Right kidney (tissue), 1 donor: ENCODE measurements around the gene SFSWAP.
"Not testable (repeated sequence)": the region's sequence is repeated elsewhere in the genome, so short reads cannot be mapped to it uniquely, and the experiment has no call there.

Experiments used
- DNase-seq: peaks from one replicate; pipeline ENCODE4 v3.0.0-alpha.2; 2016

The SFSWAP gene

GRCh38 chr12:131678389-131679181 is 32.3 kb upstream of the SFSWAP start:
- not testable (repeated sequence) for DNase-seq

DNA sequence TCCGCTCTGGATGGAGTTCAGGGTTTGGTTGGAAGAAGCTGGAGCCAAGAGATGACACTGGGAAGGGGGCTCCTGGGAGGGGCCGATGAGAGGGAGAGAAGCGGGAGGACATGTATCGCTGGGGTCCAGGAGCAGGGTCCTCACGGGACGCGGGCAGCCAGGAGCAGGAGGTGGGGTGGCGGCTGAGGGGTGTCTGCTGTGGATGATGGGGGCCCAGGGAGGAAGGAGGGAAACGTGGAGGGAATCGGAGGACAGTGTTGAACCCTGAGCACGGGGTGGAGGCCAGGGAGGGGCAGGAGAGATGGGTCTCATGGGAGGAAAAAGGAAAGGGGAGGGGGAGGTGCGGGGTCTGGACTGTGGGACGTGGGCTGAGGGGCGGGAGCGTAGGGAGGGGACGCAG is 31.7 kb upstream of the SFSWAP start:
- DNase-seq: not testable (repeated sequence)

GRCh38 chr12:131679816-131680215 is 31.1 kb upstream of the SFSWAP start:
- not testable (repeated sequence) for DNase-seq

GRCh38 chr12:131680392-131681256 is 30.3 kb upstream of the SFSWAP start:
- not testable (repeated sequence) for DNase-seq

DNA sequence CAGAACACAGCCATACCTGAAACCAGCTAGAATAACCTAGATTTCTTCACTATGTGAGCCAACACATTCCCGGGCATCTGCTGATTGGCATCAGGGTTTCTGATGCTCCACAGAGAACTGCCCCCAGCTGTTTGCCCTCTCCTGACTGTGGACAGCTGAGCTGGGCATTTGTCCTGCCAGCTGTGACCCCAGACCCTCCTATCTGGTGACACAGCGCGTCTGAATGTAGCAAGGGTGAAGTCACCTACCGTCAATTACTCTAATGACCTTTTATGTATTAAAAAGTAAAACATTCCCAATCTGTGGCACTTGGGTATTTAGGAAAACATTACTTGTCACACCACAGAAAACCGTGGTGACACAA is 29.7 kb upstream of the SFSWAP start:
- DNase-seq: no peak

DNA sequence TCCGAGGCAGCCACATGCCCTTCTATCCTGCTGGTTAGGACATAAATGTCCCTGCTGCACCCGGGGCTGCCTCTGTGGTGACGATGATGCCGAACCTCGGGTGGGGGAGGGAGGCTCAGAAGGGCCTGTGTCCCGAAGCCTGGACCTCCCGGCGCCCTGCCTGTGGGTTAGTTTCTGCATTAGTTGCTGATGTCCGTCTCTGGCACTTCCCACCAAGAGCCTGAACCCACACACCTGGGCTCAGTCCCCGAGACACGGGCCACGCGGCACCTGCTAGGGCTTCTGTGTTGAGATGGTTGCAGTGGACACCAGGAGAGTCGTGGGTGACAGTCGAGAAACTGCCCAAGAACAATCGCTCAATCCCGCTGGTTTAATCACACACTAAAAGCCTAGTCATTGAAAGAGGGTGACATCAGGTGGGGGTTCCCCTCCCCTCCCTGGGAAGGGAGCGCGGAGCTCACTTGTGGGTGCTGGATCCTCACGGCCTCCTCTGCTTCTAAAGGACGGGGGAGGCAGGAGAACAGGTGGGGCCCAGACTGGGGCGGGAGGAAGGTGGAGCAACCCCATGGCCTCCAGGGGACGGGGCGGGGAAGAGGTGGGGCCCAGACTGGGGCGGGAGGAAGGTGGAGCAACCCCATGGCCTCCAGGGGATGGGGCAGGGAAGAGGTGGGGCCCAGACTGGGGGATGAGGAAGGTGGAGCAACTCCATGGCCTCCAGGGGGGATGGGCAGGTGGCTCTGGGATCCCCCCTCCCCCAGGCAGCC is 29.0 kb upstream of the SFSWAP start:
- not testable (repeated sequence) for DNase-seq

- no peak for DNase-seq
Observed at GRCh38 chr12:131682510-131682895, 28.4 kb upstream of the SFSWAP start.

DNA sequence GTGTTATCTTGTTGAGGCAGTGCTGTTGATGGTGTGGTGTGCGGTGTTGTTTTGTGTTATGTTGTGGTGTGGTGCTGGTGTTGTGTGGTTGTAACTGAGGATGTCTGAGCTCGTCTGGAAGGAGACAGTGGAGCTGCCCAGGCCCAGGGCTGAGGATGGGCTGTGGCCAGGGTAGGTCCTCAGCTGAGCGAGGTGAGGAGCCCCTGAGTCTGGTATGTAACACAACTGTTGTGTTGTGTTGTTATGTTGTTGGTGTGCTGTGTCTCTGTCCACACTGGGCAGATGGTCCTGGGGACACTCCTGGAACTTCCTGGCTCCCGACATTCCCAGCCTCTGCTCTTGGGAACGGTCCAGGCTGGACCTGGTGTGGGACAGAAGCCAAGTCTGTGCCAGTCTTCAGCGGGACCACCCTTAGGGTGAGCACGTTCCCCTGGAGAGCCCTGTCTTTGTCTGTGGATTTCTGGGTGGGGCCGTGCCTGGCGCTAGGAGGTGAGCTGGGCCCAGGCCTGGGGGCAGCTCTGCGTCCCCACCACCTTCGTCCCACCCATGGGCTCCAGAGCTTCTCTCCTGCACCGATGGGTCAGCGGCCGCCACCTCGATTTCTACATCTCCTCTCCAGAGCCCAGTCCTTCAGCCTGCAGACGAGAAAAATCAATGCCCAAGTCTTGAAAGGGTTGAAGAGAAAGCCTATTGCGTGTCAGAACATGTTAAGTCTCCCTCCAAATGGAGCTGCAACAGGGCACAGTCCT is 27.4 kb upstream of the SFSWAP start:
- no peak for DNase-seq

DNA sequence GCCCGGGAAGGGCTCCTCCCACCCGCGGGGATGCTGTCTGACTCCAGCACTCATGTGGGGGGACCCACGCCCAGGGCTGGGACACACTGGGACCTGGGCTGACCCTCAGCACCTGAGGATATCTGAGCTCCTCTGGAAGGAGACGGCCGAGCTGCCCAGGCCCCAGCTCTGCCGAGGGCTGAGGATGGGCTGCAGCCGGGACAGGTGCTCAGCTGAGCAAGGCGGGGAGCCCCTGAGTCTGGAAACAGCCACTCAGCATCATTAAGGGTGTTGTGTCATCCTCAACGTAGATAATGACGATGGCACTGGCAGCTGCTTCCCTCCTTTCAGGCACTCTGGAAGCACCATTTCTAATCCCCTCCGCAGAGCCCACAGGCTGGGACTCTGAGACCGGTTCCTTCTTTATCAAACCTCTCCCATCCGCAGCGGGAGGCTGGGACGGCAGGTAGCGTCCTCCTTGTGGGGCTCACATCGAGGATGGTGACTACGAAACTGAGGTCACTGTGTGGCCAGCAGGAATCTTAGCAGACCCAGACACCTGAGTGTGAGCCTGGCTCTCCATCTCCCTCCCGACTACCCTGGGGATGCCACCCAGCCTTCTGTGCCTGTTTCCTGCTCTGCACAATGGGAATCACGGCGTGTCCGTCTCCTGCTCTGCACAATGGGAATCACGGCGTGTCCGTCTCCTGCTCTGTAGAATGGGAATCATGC is 26.7 kb upstream of the SFSWAP start:
- no peak for DNase-seq

DNA sequence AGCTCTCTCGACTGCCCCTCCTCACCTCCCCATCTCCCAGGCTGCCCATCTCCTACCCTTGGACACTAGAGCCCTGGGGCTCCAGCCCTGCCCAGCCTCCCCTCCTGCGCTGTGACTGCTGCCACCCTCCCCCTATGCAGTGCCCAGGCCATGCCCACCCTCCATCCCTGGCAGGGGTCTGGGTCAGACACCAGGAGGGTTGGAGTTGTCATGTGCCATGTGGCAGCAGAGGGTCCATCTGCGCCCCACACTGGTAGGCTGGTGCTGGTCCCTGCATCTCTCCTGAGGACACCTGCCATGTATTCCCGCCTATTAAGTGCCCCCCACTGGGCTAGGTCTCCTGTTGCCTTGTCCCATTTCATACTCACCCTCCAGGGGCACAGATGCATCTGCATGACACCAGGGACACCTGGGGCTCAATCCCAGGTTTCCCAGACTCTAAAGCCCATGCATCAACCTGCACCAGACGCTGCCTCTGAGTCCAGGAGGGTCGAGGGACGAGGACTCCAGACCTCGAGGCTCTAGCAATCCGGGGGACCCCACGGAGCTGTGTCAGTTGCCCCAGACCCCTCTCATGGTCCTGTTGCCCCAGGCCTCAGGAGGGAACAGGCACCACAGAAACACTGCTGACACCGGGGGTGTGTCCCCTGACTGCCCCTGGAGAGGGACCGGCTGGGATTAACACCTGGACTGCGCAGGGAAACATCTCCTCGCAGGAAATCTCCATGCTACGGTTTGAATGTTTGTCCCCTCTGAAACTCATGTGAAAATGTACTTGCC is 23.4 kb upstream of the SFSWAP start:
- DNase-seq: no peak

DNA sequence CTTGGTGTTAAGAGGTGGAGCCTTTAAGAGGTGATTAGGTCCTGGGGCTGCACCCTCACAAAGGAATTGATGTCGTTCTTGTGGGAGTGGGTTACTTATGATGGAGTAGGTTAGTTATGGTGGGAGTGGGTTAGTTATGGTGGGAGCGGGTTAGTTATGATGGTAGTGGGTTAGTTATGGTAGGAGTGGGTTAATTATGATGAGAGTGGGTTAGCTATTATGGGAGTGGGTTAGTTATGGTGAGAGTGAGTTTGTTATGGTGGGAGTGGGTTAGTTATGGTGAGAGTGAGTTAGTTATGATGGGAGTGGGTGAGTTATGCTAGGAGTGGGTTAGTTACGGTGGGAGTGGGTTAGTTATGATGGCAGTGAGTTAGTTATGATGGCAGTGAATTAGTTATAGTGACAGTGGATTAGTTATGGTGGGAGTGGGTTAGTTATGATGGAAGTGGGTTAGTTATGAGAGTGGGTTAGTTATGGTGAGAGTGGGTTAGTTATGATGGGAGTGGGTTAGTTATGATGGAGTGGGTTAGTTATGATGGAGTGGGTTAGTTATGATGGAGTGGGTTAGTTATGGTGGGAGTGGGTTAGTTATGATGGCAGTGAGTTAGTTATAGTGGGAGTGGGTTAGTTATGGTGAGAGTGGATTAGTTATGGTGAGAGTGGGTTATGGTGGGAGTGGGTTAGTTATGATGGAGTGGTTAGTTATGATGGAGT is 22.6 kb upstream of the SFSWAP start:
- DNase-seq: no peak

- DNase-seq: no peak
Observed at GRCh38 chr12:131688845-131689154, 22.1 kb upstream of the SFSWAP start.

- no peak for DNase-seq
Observed at GRCh38 chr12:131690320-131690719, 20.6 kb upstream of the SFSWAP start.

GRCh38 chr12:131692431-131692830 is 18.5 kb upstream of the SFSWAP start:
- DNase-seq: no peak

DNA sequence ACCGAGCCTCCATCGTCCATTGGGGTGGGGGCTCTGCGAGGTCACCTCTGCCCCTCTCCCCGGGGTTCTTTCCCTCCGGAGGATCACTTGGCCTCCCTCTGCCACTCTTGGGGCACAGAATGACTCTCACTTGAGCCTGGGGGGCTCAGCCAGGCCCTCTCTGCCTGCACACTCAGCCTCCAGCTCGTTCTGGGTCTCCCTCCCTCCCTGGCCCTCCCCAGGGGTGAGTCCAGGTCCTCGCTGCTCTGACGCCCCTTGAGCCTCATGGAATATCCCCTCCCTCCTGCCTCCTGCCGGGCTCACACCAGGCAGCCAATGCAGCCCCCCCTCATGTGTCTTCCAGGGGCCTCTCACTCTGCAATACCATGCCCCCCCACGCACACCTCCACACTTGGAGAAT is 17.7 kb upstream of the SFSWAP start:
- DNase-seq: no peak

GRCh38 chr12:131694116-131694838 is 16.6 kb upstream of the SFSWAP start:
- DNase-seq: no peak

DNA sequence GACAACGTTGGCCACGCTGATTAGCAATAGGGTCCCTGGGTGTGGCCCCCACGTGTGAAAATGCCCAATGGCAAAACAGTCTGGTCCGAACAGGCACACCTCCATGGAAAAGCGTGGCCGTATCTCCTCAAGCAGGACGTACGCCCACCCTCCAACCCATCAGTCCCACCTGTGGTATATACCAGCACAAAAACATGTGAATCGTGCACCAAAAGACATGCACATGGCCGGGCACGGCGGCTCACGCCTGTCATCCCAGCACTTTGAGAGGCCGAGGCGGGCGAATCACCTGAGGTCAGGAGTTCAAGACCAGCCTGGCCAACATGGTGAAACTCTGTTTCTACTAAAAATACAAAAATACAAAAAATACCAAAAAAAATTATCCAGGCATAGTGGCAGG is 14.9 kb upstream of the SFSWAP start:
- no peak for DNase-seq

DNA sequence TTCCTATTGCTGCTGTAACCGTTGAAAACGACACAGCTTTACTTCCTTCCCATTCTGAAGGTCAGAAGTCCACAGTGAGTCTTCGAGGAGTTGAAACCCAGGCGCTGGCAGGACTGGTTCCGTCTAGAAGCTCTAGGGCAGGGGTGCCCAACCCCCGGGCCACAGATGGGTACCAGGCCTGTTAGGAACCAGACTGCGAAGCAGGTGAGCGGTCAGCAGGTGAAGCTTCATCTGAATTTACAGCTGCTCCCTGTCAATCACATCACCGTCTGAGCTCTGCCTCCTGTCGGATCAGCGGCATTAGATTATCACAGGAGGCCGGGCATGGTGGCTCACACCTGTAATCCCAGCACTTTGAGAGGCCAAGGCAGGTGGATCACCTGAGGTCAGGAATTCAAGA is 12.6 kb upstream of the SFSWAP start:
- DNase-seq: no peak

DNA sequence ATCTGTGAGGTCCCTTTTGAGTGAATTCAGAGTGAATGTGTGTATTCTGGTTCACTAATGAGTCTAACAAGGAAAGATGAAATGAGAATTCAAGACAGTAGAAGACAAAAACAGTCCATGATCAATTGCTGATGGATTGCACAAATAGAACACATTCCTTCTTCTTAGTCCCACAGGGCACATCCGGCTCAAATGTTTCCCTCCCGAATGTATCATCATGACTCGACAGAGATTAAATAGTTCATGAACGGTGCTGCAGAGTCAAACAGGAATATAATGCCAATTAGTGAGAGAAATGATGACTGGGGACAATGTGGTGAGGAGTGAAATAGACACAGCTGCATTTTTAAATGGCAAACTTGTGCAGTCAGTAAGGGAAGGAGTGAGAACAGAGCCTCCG is 11.5 kb upstream of the SFSWAP start:
- DNase-seq: no peak

DNA sequence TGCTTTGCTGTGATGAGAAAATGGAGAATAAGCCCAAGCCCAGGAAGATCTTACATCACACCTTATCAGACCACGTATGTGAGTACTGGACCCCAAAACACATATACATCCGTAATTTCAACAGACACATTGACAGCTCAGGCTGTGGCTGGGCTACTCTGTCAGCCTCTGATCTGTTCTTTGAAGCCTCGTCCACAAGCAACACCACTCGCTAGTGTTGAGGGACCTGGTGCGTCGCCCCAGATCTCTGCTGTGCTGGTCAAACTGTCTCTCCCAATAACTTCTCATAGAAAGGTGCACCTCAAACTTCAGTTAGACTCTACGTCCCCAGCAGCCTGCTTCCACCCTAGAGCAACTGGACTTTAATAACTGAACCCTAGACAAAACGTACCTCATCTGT is 10.6 kb upstream of the SFSWAP start:
- DNase-seq: no peak
